Activated CD4-positive, alpha-beta memory T cell treated with anti-CD3 and anti-CD28 coated beads, Interleukin-2, amount 10 ng/mL, durations not matched to agents 7 days and 5 days (primary cell): ENCODE results near the gene KAT6B. TPM values are rescaled to one million over a fixed set of nuclear protein-coding genes. Genes with fewer than 3 reads are reported as not detected.
"Not testable (repeated sequence)": the region's sequence is repeated elsewhere in the genome, so short reads cannot be mapped to it uniquely, and the experiment has no call there.

ENCODE experiments used
- CTCF ChIA-PET: fragments of 350-600 bp; sonication (Branson Sonifier 250); formaldehyde crosslinking; loops from one replicate; lab custom pipeline; 2021; ENCODE audit warnings: antibody characterized with exemption, inconsistent platforms; lab: Charles Lee
- POLR2A ChIA-PET: fragments of 350-600 bp; sonication (Branson Sonifier 250); formaldehyde crosslinking; loops from one replicate; lab custom pipeline; 2021; ENCODE audit warnings: antibody characterized with exemption; lab: Charles Lee
- DNase-seq: peaks from one replicate; pipeline ENCODE4 v3.0.0-alpha.2; 2020
- H3K27ac Mint-ChIP-seq: one replicate; pipeline ENCODE4 v1.8.0; 2021; ENCODE audit warnings: mild to moderate bottlenecking, mixed read lengths
- H3K27me3 Mint-ChIP-seq: one replicate; pipeline ENCODE4 v1.8.0; 2021; ENCODE audit warnings: mixed read lengths
- H3K36me3 Mint-ChIP-seq: one replicate; pipeline ENCODE4 v1.8.0; 2021; ENCODE audit warnings: low read depth, mixed read lengths
- H3K4me1 Mint-ChIP-seq: one replicate; pipeline ENCODE4 v1.8.0; 2021; ENCODE audit warnings: mixed read lengths
- H3K4me3 Mint-ChIP-seq: one replicate; pipeline ENCODE4 v1.8.0; 2021; ENCODE audit warnings: mild to moderate bottlenecking, mixed read lengths
- H3K9me3 Mint-ChIP-seq: one replicate; pipeline ENCODE4 v1.8.0; 2021; ENCODE audit warnings: mixed read lengths
- total RNA-seq, 2 experiments: library from RNA; stranded (reverse); gene quantifications; one replicate each; pipeline ENCODE4 v1.2.3, GENCODE V29; 2021

KAT6B gene
- total RNA-seq, 2 experiments from 2014 or later = 20.2 to 21.8 TPM

DNA sequence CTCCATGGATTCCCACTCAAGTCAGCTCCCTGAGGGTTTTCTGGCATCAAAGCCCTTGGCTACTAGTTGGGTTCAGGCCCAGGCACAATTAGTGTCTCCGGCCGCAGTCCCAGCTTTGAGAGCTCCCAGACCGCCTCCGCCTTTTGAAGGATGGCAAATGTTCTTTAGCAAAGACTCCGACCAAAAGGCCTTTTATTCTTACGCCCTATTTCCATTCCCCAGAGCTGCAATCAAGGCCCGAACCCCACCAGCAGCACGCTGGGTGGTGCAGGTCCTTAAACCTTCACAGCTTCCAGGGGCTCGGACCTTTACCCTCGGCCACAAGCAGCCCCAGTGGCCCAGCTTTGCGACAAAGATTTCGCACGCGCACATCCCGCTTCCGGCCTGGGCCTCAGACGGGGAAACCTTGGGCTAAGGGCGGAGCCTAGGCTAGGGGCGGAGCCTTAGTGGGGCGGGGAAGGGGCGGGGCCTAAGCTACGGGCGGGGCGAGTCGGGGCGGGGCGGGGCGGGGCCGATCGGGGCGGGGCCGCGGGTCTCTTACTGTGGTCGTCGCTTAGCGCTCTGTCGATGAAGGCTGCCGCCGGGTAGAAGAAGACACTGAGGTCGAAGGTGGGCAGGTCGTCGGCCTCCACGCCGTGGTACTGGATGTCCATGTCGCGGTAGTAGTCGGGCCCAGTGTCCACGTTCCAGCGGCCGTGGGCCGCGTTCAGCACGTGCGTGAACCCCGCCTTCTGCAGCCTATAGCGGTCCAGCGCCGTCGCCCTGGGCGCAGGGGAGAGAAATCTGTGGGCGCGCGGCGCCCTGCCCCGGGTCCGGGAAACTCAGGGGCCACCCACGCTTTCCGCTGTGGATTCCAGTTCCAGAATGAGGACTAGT is 217.1 kb downstream of the KAT6B start:
- ChIA-PET POLR2A (interaction anchor here (1.1 to 2.1 kb wide), 2 partner anchors 9 to 54 kb away, joined by 3 to 7 read pairs; no protein-coding TSS in a partner anchor), CTCF (interaction anchor here (0.7 to 0.9 kb wide), 2 partner anchors 55 to 192 kb away, joined by 3 read pairs; partner anchors contain the start of gene COMTD1)
- Mint-ChIP-seq H3K4me3 (peak overlapping the region; percentile 72), H3K36me3 (no peaks in the 10 kb centered on the region), H3K27me3 (no peaks in the 10 kb centered on the region), H3K4me1 (peaks cover 24% of the 10 kb centered on the region), H3K9me3 (no peaks in the 10 kb centered on the region), H3K27ac (peak overlapping the region; percentile 21)
- DNase-seq = peak; percentile 64

DNA sequence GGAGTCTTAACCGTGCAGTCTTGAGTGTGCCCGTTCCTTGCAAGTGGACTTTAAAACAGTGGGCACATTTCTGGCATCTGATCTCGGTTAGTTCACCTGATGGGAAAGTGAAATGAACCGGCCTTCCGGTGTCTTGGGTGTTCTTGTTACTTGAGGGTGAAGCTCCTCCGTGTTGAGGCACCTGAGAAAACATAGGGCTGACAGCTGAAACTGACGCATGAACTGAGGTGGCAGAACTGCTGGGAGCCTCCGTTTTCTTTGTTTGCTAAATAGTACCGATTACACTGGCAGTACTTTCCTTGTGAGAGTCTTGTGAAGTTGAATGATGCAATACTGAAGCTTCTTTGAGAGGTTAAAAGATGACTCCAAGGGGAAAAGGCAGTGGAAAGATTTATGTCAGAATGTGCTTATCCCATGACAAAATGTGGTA is 222.3 kb downstream of the KAT6B start:
- no peak overlapping the region for H3K27ac Mint-ChIP-seq
- ChIA-PET POLR2A (no interaction called here), CTCF (interaction anchor here (1.2 kb wide), 1 partner anchor 187 kb away, joined by 3 read pairs; the partner anchor contains the start of gene COMTD1)
- H3K4me1 Mint-ChIP-seq = peaks cover 12% of the 10 kb centered on the region
- H3K4me3 Mint-ChIP-seq = no peak overlapping the region
- no peaks in the 10 kb centered on the region for H3K9me3 Mint-ChIP-seq
- no peaks in the 10 kb centered on the region for H3K27me3 Mint-ChIP-seq
- DNase-seq = no peak
- H3K36me3 Mint-ChIP-seq = no peaks in the 10 kb centered on the region

- H3K36me3 Mint-ChIP-seq = no peaks in the 10 kb centered on the region
- no peak overlapping the region for H3K27ac Mint-ChIP-seq
Measured at GRCh38 chr10:75049316-75050148, 223.1 kb downstream of the KAT6B start.

GRCh38 chr10:75050149-75050919 is 223.9 kb downstream of the KAT6B start:
- no peaks in the 10 kb centered on the region for H3K27me3 Mint-ChIP-seq
- no peak overlapping the region for H3K4me3 Mint-ChIP-seq
- H3K4me1 Mint-ChIP-seq = peaks cover 3% of the 10 kb centered on the region
- DNase-seq = no peak
- no peaks in the 10 kb centered on the region for H3K36me3 Mint-ChIP-seq
- no peak overlapping the region for H3K27ac Mint-ChIP-seq
- CTCF ChIA-PET = no interaction called here
- POLR2A ChIA-PET = no interaction called here
- H3K9me3 Mint-ChIP-seq = no peaks in the 10 kb centered on the region

More at GRCh38 chr10:75049316-75050148, 223.1 kb downstream of the KAT6B start:
- Mint-ChIP-seq H3K4me1 (peaks cover 4% of the 10 kb centered on the region), H3K27me3 (no peaks in the 10 kb centered on the region), H3K9me3 (no peaks in the 10 kb centered on the region), H3K4me3 (no peak overlapping the region)
- CTCF ChIA-PET = no interaction called here
- POLR2A ChIA-PET = no interaction called here
- DNase-seq = no peak

GRCh38 chr10:75051308-75051707 is 224.9 kb downstream of the KAT6B start:
- DNase-seq = no peak
- CTCF ChIA-PET = no interaction called here
- Mint-ChIP-seq H3K27ac (no peak overlapping the region), H3K27me3 (no peaks in the 10 kb centered on the region), H3K4me1 (peaks cover 6% of the 10 kb centered on the region), H3K36me3 (no peaks in the 10 kb centered on the region), H3K4me3 (no peak overlapping the region), H3K9me3 (no peaks in the 10 kb centered on the region)
- POLR2A ChIA-PET = no interaction called here

DNA sequence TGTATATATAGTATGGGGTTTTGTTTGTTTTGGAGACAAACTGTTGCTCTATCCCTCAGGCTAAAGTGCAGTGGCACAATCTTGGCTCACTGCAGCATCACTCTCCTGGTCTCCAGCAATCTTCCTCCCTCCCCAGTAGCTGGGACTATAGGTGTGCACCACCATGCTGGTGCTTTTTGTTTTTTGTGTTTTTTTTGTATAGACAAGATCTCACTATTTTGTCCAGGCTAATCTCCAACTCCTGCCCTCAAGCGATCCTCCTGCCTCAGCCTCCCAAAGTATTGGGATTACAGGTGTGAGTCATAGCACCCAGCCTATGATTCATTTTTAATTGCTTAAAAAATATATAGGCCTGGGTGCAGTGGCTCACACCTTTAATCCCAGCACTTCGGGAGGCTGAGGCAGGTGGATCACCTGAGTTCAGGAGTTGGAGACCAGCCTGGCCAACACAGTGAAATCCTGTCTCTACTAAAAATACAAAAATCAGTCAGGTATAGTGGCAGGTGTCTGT is 229.6 kb downstream of the KAT6B start:
- DNase-seq, H3K27ac Mint-ChIP-seq, POLR2A ChIA-PET, H3K27me3 Mint-ChIP-seq, H3K36me3 Mint-ChIP-seq, H3K9me3 Mint-ChIP-seq, H3K4me1 Mint-ChIP-seq, H3K4me3 Mint-ChIP-seq: not testable (repeated sequence)
- CTCF ChIA-PET = interaction anchor here (0.6 kb wide), 1 partner anchor 1004 kb away, joined by 3 read pairs; no protein-coding TSS in a partner anchor

- DNase-seq = no peak
- Mint-ChIP-seq H3K4me1 (peaks cover 11% of the 10 kb centered on the region), H3K4me3 (no peak overlapping the region), H3K27me3 (no peaks in the 10 kb centered on the region), H3K27ac (no peak overlapping the region), H3K9me3 (no peaks in the 10 kb centered on the region), H3K36me3 (no peaks in the 10 kb centered on the region)
- ChIA-PET CTCF (no interaction called here), POLR2A (no interaction called here)
Measured at GRCh38 chr10:75057680-75058079, 231.3 kb downstream of the KAT6B start.

GRCh38 chr10:75058161-75058560 is 231.8 kb downstream of the KAT6B start:
- no peaks in the 10 kb centered on the region for H3K27me3 Mint-ChIP-seq

GRCh38 chr10:75061709-75062505 is 235.5 kb downstream of the KAT6B start:
- Mint-ChIP-seq H3K27ac (no peak overlapping the region), H3K4me1 (peaks cover 10% of the 10 kb centered on the region), H3K36me3 (no peaks in the 10 kb centered on the region), H3K27me3 (no peaks in the 10 kb centered on the region), H3K9me3 (peaks cover 3% of the 10 kb centered on the region), H3K4me3 (no peak overlapping the region)
- DNase-seq = no peak
- ChIA-PET CTCF (no interaction called here), POLR2A (no interaction called here)

More at GRCh38 chr10:75058161-75058560, 231.8 kb downstream of the KAT6B start:
- CTCF ChIA-PET = no interaction called here
- Mint-ChIP-seq H3K36me3 (no peaks in the 10 kb centered on the region), H3K4me1 (peaks cover 14% of the 10 kb centered on the region), H3K9me3 (peaks cover 3% of the 10 kb centered on the region), H3K27ac (no peak overlapping the region), H3K4me3 (no peak overlapping the region)
- DNase-seq = no peak
- POLR2A ChIA-PET = no interaction called here

DNA sequence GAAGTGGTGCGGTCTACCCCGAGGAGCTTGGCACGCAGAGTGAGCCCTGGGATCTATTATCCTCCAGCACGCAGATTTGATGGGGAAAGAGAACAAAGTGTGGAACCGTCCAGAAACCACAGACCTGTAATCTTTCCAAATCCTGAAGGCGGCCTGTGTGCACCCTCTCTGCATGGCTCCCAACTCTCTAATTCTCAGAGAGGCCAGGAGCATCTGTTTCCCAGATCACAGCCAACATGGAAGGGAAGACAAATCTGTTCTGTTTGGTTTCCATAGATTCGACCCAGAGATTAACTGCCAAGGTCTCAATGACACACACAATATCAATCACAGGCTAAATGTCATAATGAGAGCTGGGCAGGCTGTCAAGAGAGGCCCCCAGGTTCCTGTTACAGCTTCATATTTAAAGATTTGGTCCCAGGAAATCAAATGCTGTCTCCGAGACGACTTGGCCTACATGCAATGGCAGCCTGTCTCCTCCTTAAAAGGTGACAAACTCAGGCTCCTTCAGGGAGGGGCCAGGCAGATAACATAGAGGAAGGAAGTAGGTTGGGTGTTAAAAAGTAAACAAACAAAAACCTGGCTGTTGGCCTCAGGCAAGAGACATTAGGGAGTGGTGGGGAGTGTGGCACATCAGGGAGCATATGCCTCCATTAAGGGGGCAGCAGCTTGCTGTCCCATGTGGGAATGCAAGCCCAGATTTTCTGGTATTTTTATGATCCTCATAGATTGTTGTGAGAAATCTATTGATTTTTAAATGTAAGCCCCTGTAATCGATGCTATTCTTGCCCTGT is 236.3 kb downstream of the KAT6B start:
- Mint-ChIP-seq H3K27me3 (no peaks in the 10 kb centered on the region), H3K9me3 (peaks cover 3% of the 10 kb centered on the region), H3K27ac (no peak overlapping the region), H3K4me1 (peaks cover 10% of the 10 kb centered on the region), H3K36me3 (no peaks in the 10 kb centered on the region), H3K4me3 (no peak overlapping the region)
- no peak for DNase-seq
- ChIA-PET CTCF (interaction anchor here (1.1 kb wide), 1 partner anchor 173 kb away, joined by 4 read pairs; the partner anchor contains the start of gene COMTD1), POLR2A (no interaction called here)
